Hematopoietic multipotent progenitor cell (in vitro differentiated cells): Measurements from ENCODE around the gene FAM3D. TPM values are rescaled to one million over a fixed set of nuclear protein-coding genes. Genes with fewer than 3 reads are reported as not detected.
"Not testable (repeated sequence)": the region's sequence is repeated elsewhere in the genome, so short reads cannot be mapped to it uniquely, and the experiment has no call there.

ENCODE experiments used
- DNase-seq, 3 donors: peaks; one replicate each; pipeline ENCODE4 v3.0.0-alpha.2; 2011 to 2015; ENCODE audit warnings: low read depth in 2 of 3, low spot score in 2 of 3
- total RNA-seq: library from RNA; depleted of rRNA; stranded (reverse); fragments of >200 nt; gene quantifications from one replicate; pipeline ENCODE4 v1.2.3, GENCODE V29; 2012

Gene FAM3D
- total RNA-seq: not detected

DNA sequence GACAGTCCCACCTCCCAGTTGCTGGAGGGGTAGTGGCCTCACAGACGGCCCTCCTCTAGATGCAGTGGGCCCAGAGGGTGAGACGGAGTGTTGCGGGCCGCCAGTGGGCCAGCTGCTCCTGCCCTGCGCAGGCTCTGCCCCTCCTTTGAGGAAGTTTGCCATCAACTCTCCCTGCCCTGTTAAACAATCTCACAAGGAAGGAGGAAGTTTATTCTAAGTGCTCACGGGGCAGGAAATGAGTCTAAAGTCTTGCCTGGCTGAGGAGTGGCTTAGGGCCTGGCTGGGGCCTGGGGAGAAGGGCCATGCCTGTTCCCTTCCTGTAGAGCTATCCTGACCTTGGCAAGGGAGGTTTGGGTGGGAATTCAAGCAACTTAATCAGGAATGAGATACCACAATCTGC is at the start of gene FAM3D:
FAM3D (minus strand) TSS at position 92 of the 400 bp plus-strand sequence. CDS start 11,211 bp downstream, outside the sequence.
- peak in 1 of 3 donors; percentile 49 for DNase-seq

GRCh38 chr3:58713715-58714401 is 47.3 kb upstream of the FAM3D start:
- no peak for DNase-seq

- DNase-seq: no peak
Measured at GRCh38 chr3:58711871-58712270, 45.3 kb upstream of the FAM3D start.

DNA sequence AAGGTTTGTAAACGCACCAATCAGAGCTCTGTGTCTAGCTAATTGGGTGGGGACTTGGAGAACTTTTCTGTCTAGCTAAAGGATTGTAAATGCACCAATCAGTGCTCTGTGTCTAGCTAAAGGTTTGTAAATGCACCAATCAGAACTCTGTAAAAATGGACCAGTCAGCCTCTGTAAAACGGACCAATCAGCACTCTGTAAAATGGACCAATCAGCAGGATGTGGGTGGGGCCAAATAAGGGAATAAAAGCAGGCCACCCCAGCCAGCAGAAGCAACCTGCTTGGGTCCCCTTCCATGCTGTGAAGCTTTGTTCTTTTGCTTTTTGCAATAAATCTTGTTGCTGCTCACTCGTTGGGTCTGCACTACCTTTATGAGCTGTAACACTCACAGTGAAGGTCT is 42.4 kb upstream of the FAM3D start:
- DNase-seq: not testable (repeated sequence)

GRCh38 chr3:58708116-58708791 is 41.7 kb upstream of the FAM3D start:
- no peak for DNase-seq

DNA sequence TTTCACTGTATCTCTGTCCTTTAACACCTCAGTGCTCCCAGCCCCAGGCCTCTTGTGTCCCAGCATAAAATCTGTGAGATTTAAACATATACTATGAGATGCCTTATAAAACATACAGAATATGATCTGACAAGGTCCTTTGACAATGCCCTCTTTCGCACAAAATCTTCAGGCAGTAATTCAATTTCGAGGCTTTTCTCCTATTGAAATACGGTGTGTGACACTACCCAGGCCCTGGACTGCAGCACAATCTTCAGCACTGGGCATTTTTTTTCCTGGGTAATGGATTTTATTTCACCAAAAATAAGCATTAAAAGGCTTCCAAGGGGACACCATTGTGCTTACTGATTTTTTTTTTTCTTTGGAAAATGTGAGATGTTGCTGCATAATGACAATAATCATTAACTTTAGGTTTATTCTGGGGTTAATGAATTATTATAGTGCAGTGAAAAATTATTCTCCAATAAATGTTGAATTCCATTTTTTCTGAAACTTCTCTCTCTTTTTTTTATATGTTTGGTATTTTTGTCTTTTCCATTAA is 40.9 kb upstream of the FAM3D start:
- no peak for DNase-seq

GRCh38 chr3:58706395-58707167 is 40.0 kb upstream of the FAM3D start:
- no peak for DNase-seq

DNA sequence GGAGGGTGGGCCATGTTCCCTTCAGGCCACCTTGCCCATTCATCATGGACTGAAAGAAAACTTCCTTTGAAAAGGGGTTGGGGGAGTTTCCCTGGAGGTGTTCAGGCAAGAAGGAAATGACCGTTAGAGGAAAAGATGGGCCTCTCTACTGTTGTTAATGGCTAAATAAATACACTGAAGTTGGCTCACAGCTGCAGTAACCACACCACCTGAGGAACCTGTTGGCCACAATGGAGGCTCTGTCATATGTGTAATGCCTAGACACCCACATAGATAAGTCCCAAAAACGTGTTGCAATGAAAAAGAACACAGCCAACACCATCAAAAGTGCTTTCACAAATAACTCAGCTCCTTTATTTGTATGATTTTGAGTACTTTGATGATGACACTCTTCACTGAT is 38.2 kb upstream of the FAM3D start:
- DNase-seq: no peak

- not testable (repeated sequence) for DNase-seq
Measured at GRCh38 chr3:58704304-58704703, 37.7 kb upstream of the FAM3D start.

DNA sequence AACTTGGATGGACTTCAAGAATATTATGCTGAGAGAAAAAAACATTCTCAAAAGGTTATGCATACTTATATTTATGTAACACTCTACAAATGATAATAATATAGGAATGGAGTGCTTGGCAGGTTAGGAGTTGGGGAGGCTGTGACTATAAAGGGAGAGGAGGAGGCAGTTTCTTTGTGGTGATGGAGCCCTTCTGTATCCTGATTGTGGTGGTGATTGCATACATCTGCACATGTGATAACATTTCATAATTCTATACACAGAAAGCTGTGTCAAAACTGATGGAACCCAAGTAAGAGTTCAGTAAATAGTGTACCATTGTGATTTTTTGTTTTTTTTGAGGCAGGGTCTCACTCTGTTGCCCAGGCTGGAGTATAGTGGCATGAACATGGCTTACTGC is 31.7 kb upstream of the FAM3D start:
- DNase-seq: peak in 1 of 3 donors; percentile 18

- DNase-seq: no peak
Measured at GRCh38 chr3:58697561-58697960, 31.0 kb upstream of the FAM3D start.

GRCh38 chr3:58696813-58697212 is 30.2 kb upstream of the FAM3D start:
- DNase-seq: not testable (repeated sequence)

GRCh38 chr3:58696093-58696492 is 29.5 kb upstream of the FAM3D start:
- no peak for DNase-seq

- DNase-seq: not testable (repeated sequence)
Measured at GRCh38 chr3:58695284-58695683, 28.7 kb upstream of the FAM3D start.

DNA sequence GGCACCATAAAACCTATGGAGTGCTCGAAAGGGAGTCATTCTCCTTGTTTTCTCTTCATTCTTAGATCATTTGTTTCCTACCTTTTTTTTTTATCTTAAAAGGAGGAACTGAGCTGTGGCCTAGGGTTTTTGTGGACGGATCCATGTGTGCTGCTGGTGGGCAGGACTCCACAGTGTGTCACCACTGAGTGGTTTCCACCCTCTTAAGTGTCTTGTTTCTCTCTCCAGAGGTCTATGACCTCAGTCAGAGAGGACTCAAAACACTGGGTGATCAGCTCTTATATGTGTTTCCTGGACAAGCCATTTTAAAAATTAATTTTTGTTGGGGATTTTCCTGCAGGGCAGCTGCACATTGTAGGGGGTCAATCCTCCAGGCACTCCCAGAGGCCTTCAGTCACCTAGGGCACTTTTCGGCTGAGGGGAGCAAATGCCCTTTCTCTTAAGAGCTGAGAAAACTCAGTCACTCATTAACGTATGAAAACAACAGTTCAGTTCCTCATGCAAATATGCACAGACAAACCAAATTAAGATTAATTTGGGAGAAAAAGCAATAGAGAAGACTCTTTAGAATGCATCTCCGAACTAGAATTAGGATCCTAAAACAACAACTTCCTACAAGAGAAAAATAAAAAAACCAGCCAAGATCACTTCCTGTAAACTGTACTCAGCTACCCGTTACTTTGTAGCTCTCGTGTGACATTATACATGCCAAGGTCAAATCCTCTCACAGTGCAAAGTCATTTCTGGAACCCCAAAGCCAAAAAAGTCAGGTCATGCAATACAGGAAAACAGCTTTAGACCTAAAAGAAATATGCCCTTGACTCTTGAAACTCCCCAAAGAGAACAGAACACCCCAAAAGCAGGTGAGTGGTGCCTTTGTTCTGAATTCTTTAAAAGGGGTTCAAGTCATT is 27.6 kb upstream of the FAM3D start:
- DNase-seq: peak in 2 of 3 donors; percentile 43 to 76

DNA sequence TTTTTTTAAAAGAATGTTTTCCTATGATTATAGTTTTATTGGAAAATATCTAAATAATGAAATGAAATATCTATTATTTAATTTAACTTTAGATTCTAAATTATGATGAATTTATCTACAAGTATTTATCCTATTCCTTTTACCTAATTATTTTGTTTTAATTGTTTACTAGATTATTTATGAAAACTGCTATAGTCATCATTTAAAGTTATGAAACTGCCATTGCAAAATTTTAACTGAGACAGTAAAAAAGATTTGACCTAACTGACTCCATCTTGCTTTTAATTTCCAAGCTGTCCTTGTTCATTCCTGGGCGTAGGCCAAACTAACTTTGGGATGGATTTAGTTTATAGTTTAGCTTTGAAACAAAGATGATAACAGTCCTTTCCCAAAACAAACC is 25.9 kb upstream of the FAM3D start:
- no peak for DNase-seq

- peak in 1 of 3 donors; percentile 24 for DNase-seq
Measured at GRCh38 chr3:58691997-58692396, 25.4 kb upstream of the FAM3D start.

GRCh38 chr3:58690490-58690889 is 23.9 kb upstream of the FAM3D start:
- DNase-seq: no peak

DNA sequence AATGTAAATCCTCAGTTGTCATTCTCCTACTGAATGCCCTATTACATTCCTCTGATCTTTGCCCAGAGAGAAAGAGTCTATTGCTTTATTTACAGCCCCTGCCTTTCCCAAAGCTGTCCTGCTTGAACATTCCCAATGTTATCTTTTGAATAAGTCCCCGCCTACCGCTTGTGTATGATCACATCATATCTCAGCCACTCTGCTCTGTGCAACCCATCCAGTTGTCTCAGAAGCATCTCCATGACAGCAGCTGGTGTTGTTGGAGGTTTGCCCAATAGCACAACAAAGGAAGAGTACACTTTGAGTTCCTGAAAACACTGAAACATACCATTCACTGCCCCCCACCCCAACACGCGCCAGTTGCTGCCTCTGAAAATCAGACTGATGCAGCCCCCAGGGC is 22.0 kb upstream of the FAM3D start:
- DNase-seq: peak in 1 of 3 donors; percentile 39

DNA sequence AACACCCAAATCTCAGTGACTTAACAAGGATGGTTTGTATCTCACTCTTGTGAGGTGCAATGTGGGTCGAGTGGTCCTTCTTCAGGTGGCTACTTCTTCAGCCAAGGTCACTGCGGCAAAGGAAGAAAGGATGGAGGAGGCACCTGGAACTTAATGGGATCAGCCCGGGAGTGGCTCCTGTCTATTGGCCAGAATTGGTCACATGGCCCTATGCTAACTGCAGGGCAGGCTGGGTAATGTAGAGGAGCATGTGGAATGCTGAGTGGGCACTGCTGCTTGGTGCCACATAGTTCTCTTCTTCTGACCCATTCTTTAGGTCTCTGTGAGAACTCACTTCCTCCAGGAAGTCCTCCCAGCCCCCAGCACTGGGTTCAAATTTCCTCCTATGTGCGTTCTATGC is 20.3 kb upstream of the FAM3D start:
- no peak for DNase-seq
